Measurements from ENCODE around the gene C2CD2L.

C2CD2L gene

DNA sequence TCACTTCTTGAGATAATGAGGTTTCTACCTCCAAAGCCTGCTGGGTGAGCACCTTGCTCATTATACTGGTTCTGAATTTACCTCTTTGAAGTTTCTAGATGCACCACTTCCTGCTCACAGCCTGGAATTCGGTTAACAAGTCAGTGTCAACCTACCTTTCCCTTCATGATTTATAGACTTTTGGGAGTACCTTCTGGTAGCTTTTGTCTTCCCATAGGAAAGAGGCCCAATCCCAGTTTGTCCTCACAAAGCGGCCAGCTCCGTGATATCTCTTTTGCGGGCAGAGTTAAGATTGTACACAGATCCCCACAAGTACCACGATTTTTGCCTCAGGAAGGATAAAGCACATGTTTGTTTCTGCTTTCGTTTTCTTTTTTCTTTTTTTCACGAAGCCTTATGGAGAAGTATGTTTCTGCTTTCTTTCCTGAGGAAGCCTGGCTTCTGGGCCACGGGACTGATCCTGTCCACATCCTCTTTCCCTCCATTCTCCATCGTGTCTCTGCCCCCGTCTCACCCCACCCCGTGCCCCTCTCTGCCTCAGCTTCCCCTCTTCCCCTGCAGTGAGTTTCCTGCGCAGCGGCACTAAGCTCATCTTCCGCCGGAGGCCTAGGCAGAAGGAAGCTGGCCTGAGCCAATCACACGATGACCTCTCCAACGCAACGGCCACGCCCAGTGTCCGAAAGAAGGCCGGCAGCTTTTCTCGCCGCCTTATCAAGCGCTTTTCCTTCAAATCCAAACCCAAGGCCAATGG lies 8.5 kb downstream of the C2CD2L start:
- H3K79me2 ChIP-seq (ENCODE audit: insufficient read depth, low read depth): no peaks in the 10 kb centered on the region
- no peak overlapping the region for H3K4me3 ChIP-seq (IDR thresholded peaks at IDR 0.05; ENCODE audit: insufficient read depth, low read depth, low read length)
- H4K20me1 ChIP-seq (ENCODE audit: insufficient read depth): no peaks in the 10 kb centered on the region
- H3K4me1 ChIP-seq (ENCODE audit: low read depth, poor library complexity, severe bottlenecking): peaks cover 15% of the 10 kb centered on the region
- H3K4me2 ChIP-seq: no peak overlapping the region
- no peaks in the 10 kb centered on the region for H3K27me3 ChIP-seq (ENCODE audit: insufficient read depth, low read depth)
- H3K36me3 ChIP-seq (ENCODE audit: insufficient read depth): no peaks in the 10 kb centered on the region
- TF ChIP-seq, protein P1, sequence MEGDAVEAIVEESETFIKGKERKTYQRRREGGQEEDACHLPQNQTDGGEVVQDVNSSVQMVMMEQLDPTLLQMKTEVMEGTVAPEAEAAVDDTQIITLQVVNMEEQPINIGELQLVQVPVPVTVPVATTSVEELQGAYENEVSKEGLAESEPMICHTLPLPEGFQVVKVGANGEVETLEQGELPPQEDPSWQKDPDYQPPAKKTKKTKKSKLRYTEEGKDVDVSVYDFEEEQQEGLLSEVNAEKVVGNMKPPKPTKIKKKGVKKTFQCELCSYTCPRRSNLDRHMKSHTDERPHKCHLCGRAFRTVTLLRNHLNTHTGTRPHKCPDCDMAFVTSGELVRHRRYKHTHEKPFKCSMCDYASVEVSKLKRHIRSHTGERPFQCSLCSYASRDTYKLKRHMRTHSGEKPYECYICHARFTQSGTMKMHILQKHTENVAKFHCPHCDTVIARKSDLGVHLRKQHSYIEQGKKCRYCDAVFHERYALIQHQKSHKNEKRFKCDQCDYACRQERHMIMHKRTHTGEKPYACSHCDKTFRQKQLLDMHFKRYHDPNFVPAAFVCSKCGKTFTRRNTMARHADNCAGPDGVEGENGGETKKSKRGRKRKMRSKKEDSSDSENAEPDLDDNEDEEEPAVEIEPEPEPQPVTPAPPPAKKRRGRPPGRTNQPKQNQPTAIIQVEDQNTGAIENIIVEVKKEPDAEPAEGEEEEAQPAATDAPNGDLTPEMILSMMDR (conservative IDR thresholded peaks at IDR 0.05; ENCODE audit: low read depth, low read length): no peak
- no peak overlapping the region for H3K9ac ChIP-seq
- H2AFZ ChIP-seq (ENCODE audit: low read depth): no peak overlapping the region
- H3K27ac ChIP-seq: no peak overlapping the region

DNA sequence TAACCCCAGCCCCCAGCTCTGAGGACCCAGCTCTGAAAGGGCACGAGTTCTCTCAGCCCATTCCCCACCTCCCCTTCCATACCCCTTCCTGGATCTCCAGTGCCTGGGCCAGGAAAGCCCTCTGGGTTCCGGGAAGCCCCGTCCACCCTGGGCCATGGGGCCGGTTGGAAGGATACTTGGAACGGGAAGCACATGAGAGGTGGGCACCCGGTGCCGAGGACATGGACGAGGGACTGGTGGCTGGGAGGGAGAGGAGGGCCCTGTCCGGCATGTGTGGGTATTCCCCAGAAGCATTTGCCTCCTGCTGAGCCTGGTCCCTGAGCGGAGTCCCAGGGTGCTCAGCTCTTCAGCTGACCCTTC lies 9.1 kb downstream of the C2CD2L start:
- TF ChIP-seq, protein P1 (conservative IDR thresholded peaks at IDR 0.05; ENCODE audit: low read depth, low read length): no peak
- H3K4me3 ChIP-seq (IDR thresholded peaks at IDR 0.05; ENCODE audit: insufficient read depth, low read depth, low read length): no peak overlapping the region
- H3K27me3 ChIP-seq (ENCODE audit: insufficient read depth, low read depth): no peaks in the 10 kb centered on the region
- H3K27ac ChIP-seq: no peak overlapping the region
- H3K79me2 ChIP-seq (ENCODE audit: insufficient read depth, low read depth): no peaks in the 10 kb centered on the region
- no peaks in the 10 kb centered on the region for H3K36me3 ChIP-seq (ENCODE audit: insufficient read depth)
- H3K9ac ChIP-seq: no peak overlapping the region
- no peak overlapping the region for H3K4me2 ChIP-seq
- peaks cover 17% of the 10 kb centered on the region for H3K4me1 ChIP-seq (ENCODE audit: low read depth, poor library complexity, severe bottlenecking)
- no peak overlapping the region for H2AFZ ChIP-seq (ENCODE audit: low read depth)
- no peaks in the 10 kb centered on the region for H4K20me1 ChIP-seq (ENCODE audit: insufficient read depth)

DNA sequence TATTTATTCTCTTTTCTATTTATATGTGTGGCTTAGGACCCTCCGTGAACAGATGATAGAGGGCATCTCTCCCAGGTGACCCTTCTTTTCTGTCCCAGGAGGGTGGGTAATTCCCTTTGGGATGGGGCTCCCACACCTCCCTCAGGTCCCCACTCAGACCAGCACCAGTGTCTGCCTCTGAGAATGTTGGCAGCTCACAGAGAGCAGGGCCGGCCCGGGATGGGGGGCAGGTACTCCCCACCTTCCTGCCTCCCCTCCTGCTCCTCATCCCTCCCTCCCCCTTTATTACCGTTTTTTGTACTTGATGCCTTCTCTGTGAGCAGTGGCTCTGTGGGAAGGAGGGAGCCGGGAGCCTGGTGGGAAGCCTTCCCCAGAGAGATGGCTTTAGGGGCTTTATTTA lies 9.5 kb downstream of the C2CD2L start:
- Histone ChIP-seq H3K4me2 (no peak overlapping the region), H3K27ac (no peak overlapping the region), H3K4me3 (IDR thresholded peaks at IDR 0.05; ENCODE audit: insufficient read depth, low read depth, low read length) (no peak overlapping the region), H3K4me1 (ENCODE audit: low read depth, poor library complexity, severe bottlenecking) (peaks cover 17% of the 10 kb centered on the region), H3K79me2 (ENCODE audit: insufficient read depth, low read depth) (peaks cover 2% of the 10 kb centered on the region; the same call in 1 of the 2 replicates), H3K9ac (no peak overlapping the region), H3K36me3 (ENCODE audit: insufficient read depth) (no peaks in the 10 kb centered on the region), H3K27me3 (ENCODE audit: insufficient read depth, low read depth) (no peaks in the 10 kb centered on the region), H2AFZ (ENCODE audit: low read depth) (no peak overlapping the region), H4K20me1 (ENCODE audit: insufficient read depth) (no peaks in the 10 kb centered on the region)
- TF ChIP-seq, protein P1 (conservative IDR thresholded peaks at IDR 0.05; ENCODE audit: low read depth, low read length): no peak

DNA sequence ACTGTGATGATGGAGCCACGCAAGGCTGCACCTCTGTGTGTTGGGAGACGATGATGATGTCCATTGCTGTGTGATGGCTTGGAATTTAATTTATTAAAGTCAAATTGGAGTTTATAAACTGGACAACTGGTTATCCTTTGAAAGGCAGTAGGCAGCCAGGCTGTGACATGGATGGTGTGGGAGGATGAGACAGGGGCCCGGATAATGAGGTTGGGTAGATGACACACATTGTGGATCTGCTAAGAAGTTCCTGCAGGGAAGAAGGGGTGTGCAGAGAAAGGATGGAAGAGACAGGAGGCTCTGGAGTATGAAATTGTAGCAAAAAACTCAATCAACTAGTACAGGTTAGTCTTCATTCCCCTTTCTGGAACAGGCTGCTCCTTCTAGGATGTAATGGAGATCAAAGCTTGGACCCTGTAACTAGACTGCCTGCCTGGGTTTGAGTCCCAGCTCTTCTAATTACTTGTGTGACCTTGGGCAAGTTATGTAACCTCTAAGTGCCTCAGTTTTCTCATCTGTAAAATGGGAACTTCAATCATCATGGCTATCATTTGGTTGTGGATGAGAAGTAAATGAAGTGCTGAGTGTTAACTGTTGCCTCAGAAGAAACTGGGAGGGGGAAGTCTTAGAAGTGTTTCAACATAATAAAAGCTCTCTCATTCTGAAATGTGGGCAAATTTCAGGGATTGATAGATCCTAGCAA lies 10.0 kb downstream of the C2CD2L start:
- TF ChIP-seq, protein P1 (conservative IDR thresholded peaks at IDR 0.05; ENCODE audit: low read depth, low read length): no peak
- peaks cover 8% of the 10 kb centered on the region; the same call in 1 of the 2 replicates for H3K79me2 ChIP-seq (ENCODE audit: insufficient read depth, low read depth)
- no peaks in the 10 kb centered on the region for H4K20me1 ChIP-seq (ENCODE audit: insufficient read depth)
- no peak overlapping the region for H3K9ac ChIP-seq
- H3K4me3 ChIP-seq (IDR thresholded peaks at IDR 0.05; ENCODE audit: insufficient read depth, low read depth, low read length): no peak overlapping the region
- no peaks in the 10 kb centered on the region for H3K36me3 ChIP-seq (ENCODE audit: insufficient read depth)
- no peak overlapping the region for H3K27ac ChIP-seq
- no peak overlapping the region for H2AFZ ChIP-seq (ENCODE audit: low read depth)
- no peak overlapping the region for H3K4me2 ChIP-seq
- H3K27me3 ChIP-seq (ENCODE audit: insufficient read depth, low read depth): no peaks in the 10 kb centered on the region
- H3K4me1 ChIP-seq (ENCODE audit: low read depth, poor library complexity, severe bottlenecking): peaks cover 17% of the 10 kb centered on the region

All from KMS-11 (cell line).